ENCODE data around the gene PDGFRB.

The PDGFRB gene

GRCh38 chr5:150065886-150066285 lies 89.8 kb downstream of the PDGFRB start:
- no peak for DNase-seq (ENCODE audit: low read depth)

GRCh38 chr5:150065346-150065745 lies 90.3 kb downstream of the PDGFRB start:
- no peak for DNase-seq (ENCODE audit: low read depth)

- no peak for DNase-seq (ENCODE audit: low read depth)
Measured at GRCh38 chr5:150064681-150065220, 90.9 kb downstream of the PDGFRB start.
